Gastrocnemius medialis (tissue), 4 donors: ENCODE results near the gene PEAK1. TPM values are rescaled to one million over a fixed set of nuclear protein-coding genes. Genes with fewer than 3 reads are reported as not detected.

ENCODE experiments used
- ATAC-seq, 2 donors: fragments of 150-250 bp; one replicate each; pipeline ENCODE4 v1.9.1; 2016
- DNase-seq, 2 donors: peaks; one replicate each; pipeline ENCODE4 v3.0.0-alpha.2; 2019
- H3K27ac ChIP-seq, 4 donors: fragments of 200-600 bp; sonication (generic); 1 replicate in 1 of 4; 2 replicates in 3 of 4; pipeline ENCODE4 v1.5.1; 2016 to 2018; ENCODE audit warnings: mild to moderate bottlenecking in 2 of 4, moderate library complexity in 1 of 4
- H3K27me3 ChIP-seq, 3 donors: fragments of 200-600 bp; sonication (generic) in 2 of 3; 1 replicate in 1 of 3; 2 replicates in 2 of 3; pipeline versions ENCODE4 v1.5.1 to v1.6.0; 2016 to 2019; ENCODE audit warnings: mild to moderate bottlenecking in 1 of 3, moderate library complexity in 1 of 3
- H3K36me3 ChIP-seq, 2 donors: fragments of 200-600 bp; sonication (generic) in 1 of 2; one replicate each; pipeline ENCODE4 v1.5.1; 2017 to 2018
- H3K4me1 ChIP-seq, 2 donors: fragments of 200-600 bp; sonication (generic) in 1 of 2; one replicate each; pipeline ENCODE4 v1.5.1; 2016 to 2017; ENCODE audit warnings: mild to moderate bottlenecking in 2 of 2
- H3K4me3 ChIP-seq, 4 donors: fragments of 200-600 bp; sonication (generic) in 3 of 4; 1 replicate in 1 of 4; 2 replicates in 3 of 4; pipeline ENCODE4 v1.5.1; 2016 to 2019; ENCODE audit warnings: mild to moderate bottlenecking in 2 of 4
- H3K9me3 ChIP-seq, 3 donors: fragments of 200-600 bp; sonication (generic) in 2 of 3; 1 replicate in 1 of 3; 2 replicates in 2 of 3; pipeline ENCODE4 v1.5.1; 2016 to 2019
- POLR2A ChIP-seq, 2 donors: fragments of 450-650 bp; IDR thresholded peaks; one replicate each; pipeline ENCODE4 v1.6.1; 2017; ENCODE audit warnings: antibody characterized with exemption in 2 of 2, mild to moderate bottlenecking in 2 of 2, moderate library complexity in 2 of 2
- in situ Hi-C, 4 donors: fragments of 200-750 bp; cut with MboI; loops; one replicate each; pipeline versions ENCODE4 v1.15.0 to v1.8.0; 2017; ENCODE audit warnings: low sequenced_read_pairs in 4 of 4
- intact Hi-C: fragments of 100-400 bp; cut with DNase I; formaldehyde crosslinking; loops from one replicate; pipeline ENCODE4 v1.15.1; 2023; ENCODE audit warnings: low total_unique reads
- total RNA-seq, 4 donors: library from RNA; depleted of rRNA; stranded (reverse); fragments of >200 nt; gene quantifications; one replicate each; pipeline versions ENCODE4 v1.1.0 to v1.2.3, GENCODE V29; 2016
- TF ChIP-seq, protein P1 (sequence below), 5 experiments: fragments of 450-650 bp in 3 of 5; fragments of 200-600 bp in 2 of 5; sonication (generic) in 2 of 5; IDR thresholded peaks in 4 of 5; conservative IDR thresholded peaks in 1 of 5; 1 replicate in 4 of 5; 2 replicates in 1 of 5; pipeline ENCODE4 v1.5.1; 2016 to 2019; ENCODE audit warnings: antibody characterized with exemption in 5 of 5, mild to moderate bottlenecking in 3 of 5, moderate library complexity in 3 of 5

PEAK1 gene
- total RNA-seq, 4 donors from 2014 or later = 17.8 to 21.9 (median 20.8) TPM

- in situ Hi-C loops = no loop called here
- no peak for ATAC-seq
- Histone ChIP-seq H3K9me3 (no peaks in the 10 kb centered on the region), H3K27ac (no peak overlapping the region), H3K4me3 (no peak overlapping the region), H3K36me3 (no peaks in the 10 kb centered on the region), H3K4me1 (peaks cover 5 to 10% of the 10 kb centered on the region in 2 donors), H3K27me3 (no peaks in the 10 kb centered on the region)
- intact Hi-C loops = no loop called here
- no peak for DNase-seq
- no peak for TF ChIP-seq POLR2A (IDR thresholded peaks at IDR 0.05)
- TF ChIP-seq, protein P1, sequence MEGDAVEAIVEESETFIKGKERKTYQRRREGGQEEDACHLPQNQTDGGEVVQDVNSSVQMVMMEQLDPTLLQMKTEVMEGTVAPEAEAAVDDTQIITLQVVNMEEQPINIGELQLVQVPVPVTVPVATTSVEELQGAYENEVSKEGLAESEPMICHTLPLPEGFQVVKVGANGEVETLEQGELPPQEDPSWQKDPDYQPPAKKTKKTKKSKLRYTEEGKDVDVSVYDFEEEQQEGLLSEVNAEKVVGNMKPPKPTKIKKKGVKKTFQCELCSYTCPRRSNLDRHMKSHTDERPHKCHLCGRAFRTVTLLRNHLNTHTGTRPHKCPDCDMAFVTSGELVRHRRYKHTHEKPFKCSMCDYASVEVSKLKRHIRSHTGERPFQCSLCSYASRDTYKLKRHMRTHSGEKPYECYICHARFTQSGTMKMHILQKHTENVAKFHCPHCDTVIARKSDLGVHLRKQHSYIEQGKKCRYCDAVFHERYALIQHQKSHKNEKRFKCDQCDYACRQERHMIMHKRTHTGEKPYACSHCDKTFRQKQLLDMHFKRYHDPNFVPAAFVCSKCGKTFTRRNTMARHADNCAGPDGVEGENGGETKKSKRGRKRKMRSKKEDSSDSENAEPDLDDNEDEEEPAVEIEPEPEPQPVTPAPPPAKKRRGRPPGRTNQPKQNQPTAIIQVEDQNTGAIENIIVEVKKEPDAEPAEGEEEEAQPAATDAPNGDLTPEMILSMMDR (IDR thresholded peaks at IDR 0.05 in 4 of 5, conservative IDR thresholded peaks at IDR 0.05 in 1 of 5) = no peak
Observed at GRCh38 chr15:77327844-77328529, 91.9 kb downstream of the PEAK1 start.

GRCh38 chr15:77327168-77327567 is 92.7 kb downstream of the PEAK1 start:
- Histone ChIP-seq H3K27me3 (no peaks in the 10 kb centered on the region), H3K36me3 (no peaks in the 10 kb centered on the region), H3K27ac (no peak overlapping the region), H3K4me3 (no peak overlapping the region), H3K9me3 (no peaks in the 10 kb centered on the region), H3K4me1 (peaks cover 5 to 10% of the 10 kb centered on the region in 2 donors)
- intact Hi-C loops (no loop called here), in situ Hi-C loops (no loop called here)
- DNase-seq = no peak
- TF ChIP-seq, protein P1 (IDR thresholded peaks at IDR 0.05 in 4 of 5, conservative IDR thresholded peaks at IDR 0.05 in 1 of 5) = no peak
- TF ChIP-seq POLR2A (IDR thresholded peaks at IDR 0.05) = no peak
- ATAC-seq = no peak

- H3K9me3 ChIP-seq = no peaks in the 10 kb centered on the region
- H3K4me3 ChIP-seq = no peak overlapping the region
- H3K36me3 ChIP-seq = no peaks in the 10 kb centered on the region
- intact Hi-C loops = no loop called here
- no peak for DNase-seq
- ATAC-seq = no peak
- no peaks in the 10 kb centered on the region for H3K27me3 ChIP-seq
- in situ Hi-C loops = no loop called here
- H3K27ac ChIP-seq = no peak overlapping the region
- TF ChIP-seq, protein P1 (IDR thresholded peaks at IDR 0.05 in 4 of 5, conservative IDR thresholded peaks at IDR 0.05 in 1 of 5) = no peak
- no peak for TF ChIP-seq POLR2A (IDR thresholded peaks at IDR 0.05)
- H3K4me1 ChIP-seq = peaks cover 5 to 10% of the 10 kb centered on the region in 2 donors
Observed at GRCh38 chr15:77326366-77326765, 93.5 kb downstream of the PEAK1 start.

- Histone ChIP-seq H3K27me3 (no peaks in the 10 kb centered on the region), H3K9me3 (no peaks in the 10 kb centered on the region), H3K4me1 (peaks cover 8 to 14% of the 10 kb centered on the region in 2 donors), H3K4me3 (no peak overlapping the region), H3K36me3 (no peaks in the 10 kb centered on the region), H3K27ac (no peak overlapping the region)
- TF ChIP-seq, protein P1 (IDR thresholded peaks at IDR 0.05 in 4 of 5, conservative IDR thresholded peaks at IDR 0.05 in 1 of 5) = no peak
- TF ChIP-seq POLR2A (IDR thresholded peaks at IDR 0.05) = no peak
- ATAC-seq = no peak
- in situ Hi-C loops (no loop called here), intact Hi-C loops (no loop called here)
- no peak for DNase-seq
Observed at GRCh38 chr15:77312523-77312922, 107.4 kb downstream of the PEAK1 start.
